ENCODE results near the gene ERVMER34-1. TPM values are rescaled to one million over a fixed set of nuclear protein-coding genes. Genes with fewer than 3 reads are reported as not detected.

Gene ERVMER34-1
- total RNA-seq, 2 experiments from 2014 or later, result 0.07 TPM

DNA sequence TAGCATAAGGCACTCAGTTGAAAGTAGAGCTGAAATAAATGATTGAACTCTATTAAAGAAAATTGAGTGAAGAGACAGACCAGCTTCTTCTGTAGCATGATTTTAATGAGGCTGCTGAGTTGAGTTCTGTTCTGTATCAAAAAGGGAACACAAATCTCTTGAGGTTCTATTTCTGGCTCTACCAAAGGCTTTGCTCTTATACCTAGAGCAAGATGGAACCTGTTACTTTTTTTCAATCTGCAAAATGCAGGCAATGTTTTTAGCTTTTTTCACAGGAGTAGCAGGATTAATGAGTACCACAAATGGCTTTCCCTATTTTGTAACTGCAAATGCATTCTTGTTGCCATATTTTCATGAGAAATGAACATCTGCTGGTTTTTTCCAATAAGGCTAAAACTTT is 4.2 kb upstream of the ERVMER34-1 start:
- intact Hi-C loops (cut with micrococcal nuclease), result no loop called here

DNA sequence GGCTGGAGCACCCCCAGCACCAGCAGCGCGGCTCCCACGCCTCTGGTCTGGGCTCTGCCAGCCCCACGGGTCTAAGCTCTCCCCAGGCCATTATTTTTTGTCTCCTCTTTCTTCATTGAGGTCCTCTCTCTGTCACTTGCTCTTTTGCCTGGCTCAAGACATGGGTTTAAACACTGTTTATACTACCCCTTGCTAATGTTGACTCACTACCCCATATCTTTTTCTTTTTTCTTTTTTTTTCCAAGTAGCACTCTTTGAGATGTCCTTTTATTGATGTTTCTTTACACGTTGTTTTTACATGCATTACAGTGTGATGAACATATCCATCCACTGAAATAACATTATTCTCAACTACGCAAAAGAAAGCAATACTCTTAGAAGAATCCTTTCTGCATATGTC is 1.7 kb upstream of the ERVMER34-1 start:
- Mint-ChIP-seq H3K27ac (no peak overlapping the region), H3K4me1 (ENCODE audit: low read depth) (peaks cover 6% of the 10 kb centered on the region), H3K36me3 (ENCODE audit: low read depth) (peaks cover 2% of the 10 kb centered on the region), H3K4me3 (no peak overlapping the region), H3K27me3 (peaks cover 51% of the 10 kb centered on the region), H3K9me3 (no peaks in the 10 kb centered on the region)
- TF ChIP-seq, protein P1, sequence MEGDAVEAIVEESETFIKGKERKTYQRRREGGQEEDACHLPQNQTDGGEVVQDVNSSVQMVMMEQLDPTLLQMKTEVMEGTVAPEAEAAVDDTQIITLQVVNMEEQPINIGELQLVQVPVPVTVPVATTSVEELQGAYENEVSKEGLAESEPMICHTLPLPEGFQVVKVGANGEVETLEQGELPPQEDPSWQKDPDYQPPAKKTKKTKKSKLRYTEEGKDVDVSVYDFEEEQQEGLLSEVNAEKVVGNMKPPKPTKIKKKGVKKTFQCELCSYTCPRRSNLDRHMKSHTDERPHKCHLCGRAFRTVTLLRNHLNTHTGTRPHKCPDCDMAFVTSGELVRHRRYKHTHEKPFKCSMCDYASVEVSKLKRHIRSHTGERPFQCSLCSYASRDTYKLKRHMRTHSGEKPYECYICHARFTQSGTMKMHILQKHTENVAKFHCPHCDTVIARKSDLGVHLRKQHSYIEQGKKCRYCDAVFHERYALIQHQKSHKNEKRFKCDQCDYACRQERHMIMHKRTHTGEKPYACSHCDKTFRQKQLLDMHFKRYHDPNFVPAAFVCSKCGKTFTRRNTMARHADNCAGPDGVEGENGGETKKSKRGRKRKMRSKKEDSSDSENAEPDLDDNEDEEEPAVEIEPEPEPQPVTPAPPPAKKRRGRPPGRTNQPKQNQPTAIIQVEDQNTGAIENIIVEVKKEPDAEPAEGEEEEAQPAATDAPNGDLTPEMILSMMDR (IDR thresholded peaks at IDR 0.05), result no peak
- POLR2A ChIA-PET, result no interaction called here
- DNase-seq (no peak), ATAC-seq (no peak)
- intact Hi-C loops (cut with micrococcal nuclease), result no loop called here
- CTCF ChIA-PET, result no interaction called here

More for the DNA sequence above, 4.2 kb upstream of the ERVMER34-1 start:
- H3K27me3 Mint-ChIP-seq, result peaks cover 52% of the 10 kb centered on the region
- H3K36me3 Mint-ChIP-seq (ENCODE audit: low read depth), result no peaks in the 10 kb centered on the region
- ChIA-PET POLR2A (interaction anchor here (0.5 kb wide), 1 partner anchor 167 kb away, joined by 3 read pairs; no protein-coding TSS in a partner anchor), CTCF (interaction anchor here (0.7 kb wide), 1 partner anchor 107 kb away, joined by 3 read pairs; no protein-coding TSS in a partner anchor)
- TF ChIP-seq, protein P1 (IDR thresholded peaks at IDR 0.05), result no peak
- H3K4me1 Mint-ChIP-seq (ENCODE audit: low read depth), result peaks cover 5% of the 10 kb centered on the region
- H3K27ac Mint-ChIP-seq, result no peak overlapping the region
- ATAC-seq (no peak), DNase-seq (no peak)
- H3K9me3 Mint-ChIP-seq, result no peaks in the 10 kb centered on the region
- H3K4me3 Mint-ChIP-seq, result no peak overlapping the region

DNA sequence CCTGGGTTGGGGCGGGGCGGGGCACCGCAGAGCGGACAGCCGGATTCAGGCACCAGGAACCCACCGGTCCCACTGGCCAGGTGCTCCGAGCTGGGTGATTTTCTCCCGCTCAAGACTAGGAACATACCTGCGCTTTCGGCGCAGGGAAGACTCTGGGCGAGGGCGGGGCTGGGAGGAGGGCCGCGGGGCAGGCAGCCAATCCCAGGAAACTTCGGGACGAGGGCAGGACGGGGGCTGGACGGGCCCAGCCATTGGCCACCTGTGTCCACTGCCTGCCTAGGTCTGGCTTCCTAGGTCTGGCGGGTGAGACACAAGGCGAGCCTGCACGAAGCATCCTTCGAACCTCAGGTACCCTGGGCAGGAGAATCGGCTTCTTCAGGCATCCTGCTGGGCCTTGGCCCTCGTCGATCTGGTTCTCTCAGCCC is 274 bp upstream of the ERVMER34-1 start:
- ATAC-seq, result peak; percentile 13
- Mint-ChIP-seq H3K9me3 (no peaks in the 10 kb centered on the region), H3K4me3 (peak overlapping the region; percentile 62), H3K27me3 (peaks cover 47% of the 10 kb centered on the region), H3K36me3 (ENCODE audit: low read depth) (peaks cover 2% of the 10 kb centered on the region), H3K27ac (no peak overlapping the region), H3K4me1 (ENCODE audit: low read depth) (peaks cover 6% of the 10 kb centered on the region)
- intact Hi-C loops (cut with micrococcal nuclease), result no loop called here
- CTCF ChIA-PET, result interaction anchor here (0.6 kb wide), 1 partner anchor 375 kb away, joined by 3 read pairs; no protein-coding TSS in a partner anchor
- TF ChIP-seq, protein P1 (IDR thresholded peaks at IDR 0.05), result no peak
- POLR2A ChIA-PET, result no interaction called here
- DNase-seq, result no peak

DNA sequence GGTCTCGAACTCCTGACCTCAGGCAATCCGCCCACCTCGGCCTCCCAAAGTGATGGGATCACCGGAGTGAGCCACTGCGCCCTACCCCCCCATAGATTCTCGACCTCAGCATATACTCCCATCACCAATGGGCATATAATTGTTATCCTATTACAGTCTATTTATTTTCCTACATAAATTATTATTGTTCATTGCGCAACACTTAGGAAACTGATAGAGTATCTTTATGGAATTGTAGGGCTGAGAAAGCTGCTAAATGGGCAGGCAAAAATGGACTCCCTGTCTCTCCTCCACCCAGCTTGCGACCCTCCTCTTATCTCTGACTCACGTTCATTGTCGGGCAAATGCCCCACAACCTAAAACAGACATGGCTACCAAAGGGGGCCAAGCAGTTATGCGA is 1.0 kb downstream of the ERVMER34-1 start:
- CTCF ChIA-PET, result interaction anchor here (0.7 to 1.1 kb wide), 2 partner anchors 161 to 204 kb away, joined by 3 read pairs; no protein-coding TSS in a partner anchor
- ATAC-seq, result no peak
- TF ChIP-seq, protein P1 (IDR thresholded peaks at IDR 0.05), result no peak
- Mint-ChIP-seq H3K9me3 (no peaks in the 10 kb centered on the region), H3K4me3 (peak overlapping the region; percentile 29), H3K27me3 (peaks cover 54% of the 10 kb centered on the region), H3K27ac (no peak overlapping the region), H3K36me3 (ENCODE audit: low read depth) (peaks cover 2% of the 10 kb centered on the region), H3K4me1 (ENCODE audit: low read depth) (peaks cover 6% of the 10 kb centered on the region)
- DNase-seq, result no peak
- intact Hi-C loops (cut with micrococcal nuclease), result no loop called here
- POLR2A ChIA-PET, result interaction anchor here (0.8 kb wide), 1 partner anchor 38 kb away, joined by 3 read pairs; no protein-coding TSS in a partner anchor

DNA sequence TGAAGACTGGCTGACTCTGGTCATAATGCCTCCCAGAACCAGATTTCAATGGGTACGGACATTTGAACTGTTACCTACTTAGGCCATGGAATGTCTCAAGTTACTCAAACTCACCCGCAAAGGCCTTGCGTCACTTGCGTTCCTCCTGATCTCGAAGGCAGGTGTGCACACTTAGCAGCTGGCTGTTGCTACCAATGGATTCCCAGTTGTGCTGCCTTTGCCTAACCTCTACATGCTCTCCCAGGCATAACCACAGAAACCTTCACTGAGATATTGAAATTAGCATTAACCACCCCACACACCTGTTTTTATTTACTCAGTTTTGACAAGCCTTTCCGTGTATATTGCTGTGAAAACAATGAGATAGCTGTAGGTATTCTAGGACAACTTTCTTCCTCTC is 2.8 kb downstream of the ERVMER34-1 start:
- Mint-ChIP-seq H3K27ac (no peak overlapping the region), H3K27me3 (peaks cover 50% of the 10 kb centered on the region), H3K36me3 (ENCODE audit: low read depth) (peaks cover 2% of the 10 kb centered on the region), H3K4me1 (ENCODE audit: low read depth) (peaks cover 6% of the 10 kb centered on the region), H3K9me3 (no peaks in the 10 kb centered on the region), H3K4me3 (no peak overlapping the region)
- POLR2A ChIA-PET, result interaction anchor here (0.7 kb wide), 1 partner anchor 231 kb away, joined by 3 read pairs; no protein-coding TSS in a partner anchor
- ATAC-seq, result no peak
- intact Hi-C loops (cut with micrococcal nuclease), result no loop called here
- DNase-seq, result no peak
- TF ChIP-seq, protein P1 (IDR thresholded peaks at IDR 0.05), result no peak
- CTCF ChIA-PET, result interaction anchor here (1.1 kb wide), 1 partner anchor 235 kb away, joined by 4 read pairs; no protein-coding TSS in a partner anchor
